RWPE1 (cell line): Measurements from ENCODE around the gene CADM4.
"Not testable (repeated sequence)": the region's sequence is repeated elsewhere in the genome, so short reads cannot be mapped to it uniquely, and the experiment has no call there.

Source experiments
- CTCF ChIA-PET: fragments of 350-600 bp; sonication (Branson Sonifier 250); formaldehyde crosslinking; extraction: SDS; loops from one replicate; lab custom pipeline; 2021; lab: Yijun Ruan, JAX
- POLR2A ChIA-PET: fragments of 400-600 bp; formaldehyde crosslinking; extraction: SDS; loops from one replicate; lab custom pipeline; 2020; ENCODE audit warnings: antibody characterized with exemption; ENCODE audit not compliant: low non-redundant PET; lab: Yijun Ruan, JAX
- DNase-seq: peaks from one replicate; pipeline ENCODE4 v3.0.0; 2012; ENCODE audit warnings: low spot score
- H3K27ac ChIP-seq: fragments of 450-650 bp; 2 replicates; pipeline ENCODE4 v1.5.1; 2017
- TF ChIP-seq, protein P1 (sequence below): fragments of 450-650 bp; conservative IDR thresholded peaks from 2 replicates; pipeline ENCODE4 v1.5.1; 2017; ENCODE audit warnings: low read depth, mild to moderate bottlenecking

The CADM4 gene

DNA sequence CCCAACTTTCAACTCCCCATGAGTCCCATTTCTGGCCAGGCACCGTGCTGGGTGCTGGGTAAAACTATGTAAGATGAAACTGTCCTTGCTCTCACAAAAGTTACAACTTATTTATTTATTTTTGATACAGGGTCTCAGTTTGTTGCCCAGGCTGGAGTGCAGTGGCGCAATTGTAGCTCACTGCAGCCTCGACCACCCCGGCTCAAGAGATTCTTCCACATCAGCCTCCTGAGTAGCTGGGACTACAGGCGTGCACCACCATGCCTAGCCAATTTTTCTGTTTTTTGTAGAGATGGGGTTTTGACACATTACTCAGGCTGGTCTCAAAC is 12.9 kb upstream of the CADM4 start:
- no peak for DNase-seq
- CTCF ChIA-PET: interaction anchor here (1.0 kb wide), 1 partner anchor 13 kb away, joined by 3 read pairs; no protein-coding TSS in a partner anchor
- POLR2A ChIA-PET: interaction anchor here (0.6 kb wide), 1 partner anchor 721 kb away, joined by 3 read pairs; no protein-coding TSS in a partner anchor
- TF ChIP-seq, protein P1, sequence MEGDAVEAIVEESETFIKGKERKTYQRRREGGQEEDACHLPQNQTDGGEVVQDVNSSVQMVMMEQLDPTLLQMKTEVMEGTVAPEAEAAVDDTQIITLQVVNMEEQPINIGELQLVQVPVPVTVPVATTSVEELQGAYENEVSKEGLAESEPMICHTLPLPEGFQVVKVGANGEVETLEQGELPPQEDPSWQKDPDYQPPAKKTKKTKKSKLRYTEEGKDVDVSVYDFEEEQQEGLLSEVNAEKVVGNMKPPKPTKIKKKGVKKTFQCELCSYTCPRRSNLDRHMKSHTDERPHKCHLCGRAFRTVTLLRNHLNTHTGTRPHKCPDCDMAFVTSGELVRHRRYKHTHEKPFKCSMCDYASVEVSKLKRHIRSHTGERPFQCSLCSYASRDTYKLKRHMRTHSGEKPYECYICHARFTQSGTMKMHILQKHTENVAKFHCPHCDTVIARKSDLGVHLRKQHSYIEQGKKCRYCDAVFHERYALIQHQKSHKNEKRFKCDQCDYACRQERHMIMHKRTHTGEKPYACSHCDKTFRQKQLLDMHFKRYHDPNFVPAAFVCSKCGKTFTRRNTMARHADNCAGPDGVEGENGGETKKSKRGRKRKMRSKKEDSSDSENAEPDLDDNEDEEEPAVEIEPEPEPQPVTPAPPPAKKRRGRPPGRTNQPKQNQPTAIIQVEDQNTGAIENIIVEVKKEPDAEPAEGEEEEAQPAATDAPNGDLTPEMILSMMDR: peak; percentile 25; the same call in 1 of the 2 replicates
- peak overlapping the region; percentile 48 for H3K27ac ChIP-seq

DNA sequence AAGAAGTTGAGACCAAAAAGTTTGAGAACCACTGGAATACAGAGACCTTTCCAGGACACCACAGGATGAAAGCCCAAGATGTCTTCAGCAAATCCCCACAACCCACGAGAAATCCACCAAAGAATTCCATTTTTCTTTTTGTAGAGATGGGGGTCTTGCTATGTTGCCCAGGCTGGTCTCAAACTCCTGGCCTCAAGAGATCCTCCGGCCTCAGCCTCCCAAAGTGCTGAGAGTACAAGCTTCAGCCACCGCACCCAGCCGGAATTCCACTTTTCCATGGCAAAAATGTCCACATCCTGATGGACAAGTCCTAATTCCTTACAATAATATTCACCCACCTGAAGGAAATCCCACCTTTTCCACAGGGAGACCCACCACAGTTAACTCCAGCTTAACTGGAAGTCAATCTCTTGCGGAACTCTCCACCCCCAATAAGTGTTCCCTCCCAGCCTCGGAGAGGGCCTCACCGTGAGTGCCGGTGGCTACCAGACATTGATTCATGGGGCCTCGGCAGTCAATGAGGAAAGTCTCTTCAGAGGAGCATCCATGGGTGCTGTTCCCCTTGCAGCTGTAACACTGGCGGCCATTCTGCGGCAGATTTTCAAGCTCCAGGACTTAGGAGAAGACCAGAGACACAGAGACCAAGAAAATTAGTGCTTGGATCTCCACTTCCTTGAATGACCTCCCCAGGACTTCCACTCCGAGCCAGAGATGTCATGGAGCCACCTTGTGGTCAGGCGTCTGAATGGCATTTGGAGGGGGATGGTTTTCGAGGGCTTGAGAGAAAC is 12.3 kb upstream of the CADM4 start:
- ChIA-PET POLR2A (no interaction called here), CTCF (interaction anchor here (0.6 to 1.0 kb wide), 3 partner anchors 10 to 58 kb away, joined by 3 read pairs; no protein-coding TSS in a partner anchor)
- TF ChIP-seq, protein P1: peak; percentile 82
- DNase-seq: peak; percentile 63
- peak overlapping the region; percentile 48 for H3K27ac ChIP-seq

DNA sequence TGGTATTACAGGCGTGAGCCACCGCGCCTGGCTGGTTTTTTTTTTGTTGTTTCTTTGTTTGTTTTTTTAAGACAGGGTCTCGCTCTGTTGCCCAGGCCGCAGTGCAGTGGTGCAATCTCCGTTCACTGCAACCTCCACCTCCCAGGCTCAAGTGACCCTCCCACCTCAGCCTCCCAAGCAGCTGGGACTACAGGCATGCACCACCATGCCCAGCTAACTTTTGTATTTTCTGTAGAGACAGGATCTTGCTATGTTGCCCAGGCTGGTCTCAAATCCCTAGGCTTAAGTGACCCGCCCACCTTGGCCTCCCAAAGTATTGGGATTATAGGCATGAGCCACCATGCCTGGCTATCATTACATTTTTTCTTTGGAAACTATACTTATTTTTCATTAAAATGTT is 10.6 kb upstream of the CADM4 start:
- POLR2A ChIA-PET: not testable (repeated sequence)
- CTCF ChIA-PET: interaction anchor here (0.5 kb wide), 1 partner anchor 114 kb away, joined by 4 read pairs; no protein-coding TSS in a partner anchor

DNA sequence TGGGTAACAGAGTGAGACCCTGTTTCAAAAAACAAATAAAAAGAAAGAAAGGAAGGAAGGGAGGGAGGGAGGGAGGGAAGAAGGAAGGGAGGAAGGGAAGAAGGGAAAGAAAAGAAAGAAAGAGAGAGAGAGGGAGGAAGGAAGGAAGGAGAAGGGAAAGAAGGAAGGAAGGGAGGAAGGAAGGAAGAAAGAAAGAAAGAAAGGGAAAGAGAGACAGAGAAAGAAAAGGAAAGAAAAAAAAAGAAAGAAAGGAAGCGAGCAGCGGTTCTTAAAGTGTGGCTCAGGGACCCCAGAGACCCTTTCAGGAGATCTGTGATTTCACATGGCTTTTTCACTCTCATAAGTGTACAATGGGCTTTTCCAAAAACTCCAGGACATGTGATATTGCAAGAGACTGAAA is 9.9 kb upstream of the CADM4 start:
- CTCF ChIA-PET: interaction anchor here (0.6 to 1.3 kb wide), 2 partner anchors 55 to 202 kb away, joined by 3 to 6 read pairs; no protein-coding TSS in a partner anchor
- TF ChIP-seq, protein P1: no peak
- DNase-seq: no peak
- POLR2A ChIA-PET: no interaction called here
- H3K27ac ChIP-seq: no peak overlapping the region

More for the DNA sequence above, 10.6 kb upstream of the CADM4 start:
- not testable (repeated sequence) for DNase-seq, H3K27ac ChIP-seq

DNA sequence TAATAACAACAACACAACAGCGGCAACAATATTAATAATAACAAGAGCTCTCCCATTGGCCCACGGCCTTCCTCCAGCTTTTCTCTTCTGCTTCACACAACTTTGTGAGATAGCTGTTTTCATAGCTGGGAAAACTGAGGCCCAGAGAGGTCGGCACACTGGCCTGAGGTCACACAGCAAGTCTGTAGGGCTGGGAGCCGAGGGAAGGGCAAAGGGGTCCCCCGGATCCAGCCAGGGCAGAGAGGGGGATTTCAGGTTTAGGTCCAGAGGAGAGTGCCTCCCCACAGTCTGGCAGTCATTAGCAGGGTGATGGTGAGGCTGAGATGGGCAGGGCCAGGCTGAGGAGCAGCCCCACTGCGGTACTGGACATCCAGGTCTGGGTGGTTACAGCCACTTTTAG is 9.0 kb upstream of the CADM4 start:
- ChIA-PET POLR2A (no interaction called here), CTCF (interaction anchor here (1.3 kb wide), 1 partner anchor 54 kb away, joined by 6 read pairs; no protein-coding TSS in a partner anchor)
- no peak overlapping the region for H3K27ac ChIP-seq
- no peak for DNase-seq
- TF ChIP-seq, protein P1: no peak

DNA sequence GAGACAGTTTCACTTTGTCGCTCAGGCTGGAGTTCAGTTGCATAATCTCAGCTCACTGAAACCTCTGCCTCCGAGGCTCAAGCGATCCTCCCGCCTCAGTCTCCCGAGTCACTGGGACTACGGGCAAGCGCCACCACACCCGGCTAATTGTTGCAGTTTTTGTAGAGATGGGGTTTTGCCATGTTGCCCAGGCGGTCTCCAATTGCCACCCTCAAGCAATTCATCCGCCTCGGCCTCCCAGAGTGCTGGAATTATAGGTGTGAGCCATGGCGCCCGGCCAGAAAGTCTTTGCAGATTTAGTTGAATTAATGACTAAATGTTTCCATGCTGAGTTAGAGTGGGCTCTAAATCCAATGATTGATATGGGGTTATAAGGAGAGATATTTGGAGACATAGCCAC is 4.5 kb upstream of the CADM4 start:
- TF ChIP-seq, protein P1: no peak
- no peak overlapping the region for H3K27ac ChIP-seq
- DNase-seq: no peak
- POLR2A ChIA-PET: no interaction called here
- CTCF ChIA-PET: no interaction called here

DNA sequence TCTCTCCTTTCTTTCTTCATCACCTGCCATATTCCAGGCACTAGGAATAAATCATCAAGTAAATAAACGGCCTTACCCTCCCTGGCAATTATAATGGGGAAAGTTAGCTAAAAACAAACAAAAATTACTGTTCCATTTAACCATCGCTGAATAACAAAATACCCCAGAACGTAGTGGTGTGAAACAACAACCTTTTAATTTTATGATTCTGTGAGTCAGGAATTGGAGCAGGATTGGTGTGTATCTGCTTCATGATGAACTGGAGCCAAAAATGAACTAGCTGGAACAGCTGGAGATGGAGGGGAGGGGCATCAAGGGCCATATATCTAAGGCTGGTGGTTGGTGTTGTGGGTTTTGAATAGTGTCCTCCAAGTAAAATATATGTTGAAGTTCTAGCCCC is 3.7 kb upstream of the CADM4 start:
- TF ChIP-seq, protein P1: no peak
- CTCF ChIA-PET: interaction anchor here (0.5 kb wide), 1 partner anchor 11 kb away, joined by 3 read pairs; no protein-coding TSS in a partner anchor
- no peak overlapping the region for H3K27ac ChIP-seq
- POLR2A ChIA-PET: no interaction called here
- no peak for DNase-seq
